LNCaP clone FGC (cell line): Measurements from ENCODE around the gene GRIK4.

Experiments used
- DNase-seq: peaks from one replicate; pipeline ENCODE4 v3.0.0-alpha.2; 2011; ENCODE audit warnings: low read depth
- H3K4me3 ChIP-seq: 2 replicates; pipeline ENCODE4 v1.5.1; 2011; ENCODE audit warnings: mild to moderate bottlenecking, low read depth, low read length, control low read depth
- CTCF ChIP-seq: IDR thresholded peaks from 2 replicates; pipeline ENCODE4 v1.5.1; 2012; ENCODE audit warnings: mild to moderate bottlenecking; ENCODE audit not compliant: control insufficient read depth, insufficient read depth; ENCODE audit errors: extremely low read depth

GRIK4 gene

GRCh38 chr11:120696597-120697218 lies 185.2 kb downstream of the GRIK4 start:
- DNase-seq = no peak
- H3K4me3 ChIP-seq = no peak overlapping the region
- no peak for TF ChIP-seq CTCF

GRCh38 chr11:120698918-120699317 lies 187.4 kb downstream of the GRIK4 start:
- H3K4me3 ChIP-seq = no peak overlapping the region
- no peak for TF ChIP-seq CTCF
- no peak for DNase-seq

- no peak overlapping the region for H3K4me3 ChIP-seq
Measured at GRCh38 chr11:120702656-120703055, 191.1 kb downstream of the GRIK4 start.

GRCh38 chr11:120703358-120704152 lies 192.0 kb downstream of the GRIK4 start:
- DNase-seq = no peak
- no peak overlapping the region for H3K4me3 ChIP-seq
- no peak for TF ChIP-seq CTCF

More at GRCh38 chr11:120702656-120703055, 191.1 kb downstream of the GRIK4 start:
- TF ChIP-seq CTCF = no peak
- DNase-seq = no peak

- no peak overlapping the region for H3K4me3 ChIP-seq
- no peak for DNase-seq
Measured at GRCh38 chr11:120704256-120704750, 192.8 kb downstream of the GRIK4 start.

GRCh38 chr11:120706257-120706656 lies 194.7 kb downstream of the GRIK4 start:
- no peak for DNase-seq
- TF ChIP-seq CTCF = no peak
- no peak overlapping the region for H3K4me3 ChIP-seq

More at GRCh38 chr11:120704256-120704750, 192.8 kb downstream of the GRIK4 start:
- TF ChIP-seq CTCF = no peak
